Fibroblast of lung (primary cell): ENCODE measurements around the gene PLLP. TPM values are rescaled to one million over a fixed set of nuclear protein-coding genes. Genes with fewer than 3 reads are reported as not detected.

ENCODE experiments used
- DNase-seq, 2 donors: peaks; one replicate each; pipeline versions ENCODE4 v3.0.0 to v3.0.0-alpha.2; 2010; ENCODE audit warnings: low read depth in 2 of 2
- H2AFZ ChIP-seq: 2 replicates; pipeline ENCODE4 v1.5.1; 2012; ENCODE audit warnings: low read length, control low read depth, inconsistent platforms
- H3K27ac ChIP-seq: 2 replicates; pipeline ENCODE4 v1.5.1; 2011; ENCODE audit warnings: low read length, control low read depth; ENCODE audit not compliant: insufficient read depth
- H3K27me3 ChIP-seq: 2 replicates; pipeline ENCODE4 v1.5.1; 2011; ENCODE audit warnings: mild to moderate bottlenecking, low read length; ENCODE audit not compliant: control insufficient read depth, insufficient read depth
- H3K36me3 ChIP-seq: 2 replicates; pipeline ENCODE4 v1.5.1; 2011; ENCODE audit warnings: low read length; ENCODE audit not compliant: control insufficient read depth, insufficient read depth
- H3K4me1 ChIP-seq: 2 replicates; pipeline ENCODE4 v1.5.1; 2011; ENCODE audit warnings: low read length; ENCODE audit not compliant: control insufficient read depth, insufficient read depth; ENCODE audit errors: extremely low read depth
- H3K4me2 ChIP-seq: 2 replicates; pipeline ENCODE4 v1.5.1; 2011; ENCODE audit warnings: low read length, control low read depth; ENCODE audit not compliant: insufficient read depth; ENCODE audit errors: extremely low read depth
- H3K4me3 ChIP-seq, 4 experiments: fragments of 200-600 bp in 1 of 4; sonication (generic) in 1 of 4; replicated peaks in 1 of 4; 2 replicates each; pipeline ENCODE4 v1.5.1; 2011 to 2016; ENCODE audit warnings: low read length in 4 of 4, low read depth in 3 of 4, mild to moderate bottlenecking in 3 of 4, control low read depth in 2 of 4, inconsistent platforms in 1 of 4, mixed read lengths in 1 of 4; ENCODE audit not compliant: insufficient read depth in 1 of 4; ENCODE audit errors: control extremely low read depth in 1 of 4
- H3K79me2 ChIP-seq: 2 replicates; pipeline ENCODE4 v1.5.1; 2012; ENCODE audit warnings: mild to moderate bottlenecking, low read length, inconsistent platforms; ENCODE audit not compliant: control insufficient read depth, insufficient read depth
- H3K9ac ChIP-seq: 2 replicates; pipeline ENCODE4 v1.5.1; 2011; ENCODE audit warnings: mild to moderate bottlenecking, low read length, control low read depth; ENCODE audit not compliant: insufficient read depth
- H3K9me3 ChIP-seq: 2 replicates; pipeline ENCODE4 v1.5.1; 2012; ENCODE audit warnings: low read depth, low read length; ENCODE audit not compliant: control insufficient read depth, insufficient read depth
- H4K20me1 ChIP-seq: 2 replicates; pipeline ENCODE4 v1.5.1; 2011; ENCODE audit warnings: low read length; ENCODE audit not compliant: control insufficient read depth, insufficient read depth; ENCODE audit errors: extremely low read depth
- CTCF ChIP-seq, 2 donors: IDR thresholded peaks in 1 of 2; conservative IDR thresholded peaks in 1 of 2; 1 replicate in 1 of 2; 2 replicates in 1 of 2; pipeline ENCODE4 v1.5.1; 2011 to 2012; ENCODE audit warnings: low read length in 2 of 2, control low read depth in 1 of 2, inconsistent platforms in 1 of 2, low read depth in 1 of 2, mild to moderate bottlenecking in 1 of 2
- EZH2 ChIP-seq: IDR thresholded peaks from 2 replicates; pipeline ENCODE4 v1.5.1; 2012; ENCODE audit warnings: low read length, control low read depth, mild to moderate bottlenecking; ENCODE audit errors: missing control alignments
- polyA plus RNA-seq, 2 donors: library from polyadenylated mRNA; depleted of rRNA in 1 of 2; stranded (reverse) in 1 of 2; unstranded in 1 of 2; fragments of >200 nt; gene quantifications; 2 replicates each; pipeline ENCODE4 v1.2.1, GENCODE V29; 2011 to 2012; ENCODE audit warnings: missing spikeins in 1 of 2
- total RNA-seq: library from RNA; depleted of rRNA; stranded (reverse); fragments of >200 nt; gene quantifications from 2 replicates; pipeline ENCODE4 v1.2.1, GENCODE V29; 2014

Gene PLLP
- total and polyA plus RNA-seq, 2 donors (not counting 1 experiment from before 2014, with no cell fraction given) = 0.05 TPM; not detected in 1

- Histone ChIP-seq H4K20me1 (no peaks in the 10 kb centered on the region), H3K36me3 (no peaks in the 10 kb centered on the region), H3K4me3 (no peak overlapping the region), H3K4me2 (no peak overlapping the region), H3K4me1 (no peaks in the 10 kb centered on the region), H3K27ac (no peak overlapping the region), H3K9me3 (no peaks in the 10 kb centered on the region), H3K79me2 (no peaks in the 10 kb centered on the region), H2AFZ (no peak overlapping the region), H3K9ac (no peak overlapping the region), H3K27me3 (no peaks in the 10 kb centered on the region)
- TF ChIP-seq EZH2 = no peak
- TF ChIP-seq CTCF (conservative IDR thresholded peaks at IDR 0.05 in 1 of 2, IDR thresholded peaks at IDR 0.05 in 1 of 2; ENCODE audit: low read depth in 1 of 2, low read length in 2 of 2) = no peak
- DNase-seq = no peak
Observed at GRCh38 chr16:57273826-57274225, 10.6 kb downstream of the PLLP start.

GRCh38 chr16:57273359-57273758 lies 11.1 kb downstream of the PLLP start:
- TF ChIP-seq CTCF (conservative IDR thresholded peaks at IDR 0.05 in 1 of 2, IDR thresholded peaks at IDR 0.05 in 1 of 2; ENCODE audit: low read depth in 1 of 2, low read length in 2 of 2) (no peak), EZH2 (no peak)
- no peaks in the 10 kb centered on the region for H4K20me1 ChIP-seq
- no peak overlapping the region for H2AFZ ChIP-seq

GRCh38 chr16:57271867-57272495 lies 12.5 kb downstream of the PLLP start:
- no peaks in the 10 kb centered on the region for H3K27me3 ChIP-seq
- H3K9ac ChIP-seq = no peak overlapping the region
- H2AFZ ChIP-seq = no peak overlapping the region
- no peak overlapping the region for H3K4me3 ChIP-seq
- no peaks in the 10 kb centered on the region for H3K9me3 ChIP-seq
- H3K36me3 ChIP-seq = no peaks in the 10 kb centered on the region
- no peak for DNase-seq
- no peaks in the 10 kb centered on the region for H4K20me1 ChIP-seq
- no peak for TF ChIP-seq EZH2
- no peak for TF ChIP-seq CTCF (conservative IDR thresholded peaks at IDR 0.05 in 1 of 2, IDR thresholded peaks at IDR 0.05 in 1 of 2; ENCODE audit: low read depth in 1 of 2, low read length in 2 of 2)
- no peaks in the 10 kb centered on the region for H3K79me2 ChIP-seq
- H3K27ac ChIP-seq = no peak overlapping the region
- H3K4me2 ChIP-seq = no peak overlapping the region
- H3K4me1 ChIP-seq = no peaks in the 10 kb centered on the region

More at GRCh38 chr16:57273359-57273758, 11.1 kb downstream of the PLLP start:
- DNase-seq = no peak
- Histone ChIP-seq H3K27me3 (no peaks in the 10 kb centered on the region), H3K27ac (no peak overlapping the region), H3K36me3 (no peaks in the 10 kb centered on the region), H3K9me3 (no peaks in the 10 kb centered on the region), H3K4me2 (no peak overlapping the region), H3K79me2 (no peaks in the 10 kb centered on the region), H3K4me3 (no peak overlapping the region), H3K9ac (no peak overlapping the region), H3K4me1 (no peaks in the 10 kb centered on the region)
